Activated CD4-positive, alpha-beta T cell treated with anti-CD3 and anti-CD28 coated beads, Interleukin-2, amount 50 U/mL, for 24 hours (primary cell): ENCODE data around the gene EXD2.
"Not testable (repeated sequence)": the region's sequence is repeated elsewhere in the genome, so short reads cannot be mapped to it uniquely, and the experiment has no call there.

Experiments
- DNase-seq, 2 donors: peaks; one replicate each; pipeline ENCODE4 v3.0.0-alpha.2; 2020; ENCODE audit warnings: low read depth in 1 of 2, low spot score in 1 of 2

The EXD2 gene

GRCh38 chr14:69275331-69275730, 84.0 kb downstream of the EXD2 start:
- DNase-seq = no peak

GRCh38 chr14:69277356-69277755, 86.1 kb downstream of the EXD2 start:
- DNase-seq = not testable (repeated sequence)

GRCh38 chr14:69280746-69281291, 89.5 kb downstream of the EXD2 start:
- no peak for DNase-seq

GRCh38 chr14:69281450-69282169, 90.3 kb downstream of the EXD2 start:
- DNase-seq = no peak

- DNase-seq = no peak
These were observed 91.2 kb downstream of the EXD2 start for GRCh38 chr14:69282448-69282847.

GRCh38 chr14:69284170-69284569, 92.9 kb downstream of the EXD2 start:
- no peak for DNase-seq

GRCh38 chr14:69285661-69286255, 94.5 kb downstream of the EXD2 start:
- no peak for DNase-seq

- no peak for DNase-seq
These were observed 96.1 kb downstream of the EXD2 start for GRCh38 chr14:69287098-69288010.

GRCh38 chr14:69288011-69288771, 96.9 kb downstream of the EXD2 start:
- DNase-seq = no peak

- DNase-seq = no peak
These were observed 97.8 kb downstream of the EXD2 start for GRCh38 chr14:69288956-69289705.

GRCh38 chr14:69289811-69290520, 98.7 kb downstream of the EXD2 start:
- no peak for DNase-seq

- DNase-seq = not testable (repeated sequence)
These were observed 99.6 kb downstream of the EXD2 start for GRCh38 chr14:69290881-69291280.

- no peak for DNase-seq
These were observed 100.1 kb downstream of the EXD2 start for GRCh38 chr14:69291396-69291795.

GRCh38 chr14:69291891-69292561, 100.7 kb downstream of the EXD2 start:
- no peak for DNase-seq
